ENCODE data around the gene CCT5.
"Not testable (repeated sequence)": the region's sequence is repeated elsewhere in the genome, so short reads cannot be mapped to it uniquely, and the experiment has no call there.

The CCT5 gene

GRCh38 chr5:10247217-10247616 lies 2.9 kb upstream of the CCT5 start:
- DNase-seq: not testable (repeated sequence)

DNA sequence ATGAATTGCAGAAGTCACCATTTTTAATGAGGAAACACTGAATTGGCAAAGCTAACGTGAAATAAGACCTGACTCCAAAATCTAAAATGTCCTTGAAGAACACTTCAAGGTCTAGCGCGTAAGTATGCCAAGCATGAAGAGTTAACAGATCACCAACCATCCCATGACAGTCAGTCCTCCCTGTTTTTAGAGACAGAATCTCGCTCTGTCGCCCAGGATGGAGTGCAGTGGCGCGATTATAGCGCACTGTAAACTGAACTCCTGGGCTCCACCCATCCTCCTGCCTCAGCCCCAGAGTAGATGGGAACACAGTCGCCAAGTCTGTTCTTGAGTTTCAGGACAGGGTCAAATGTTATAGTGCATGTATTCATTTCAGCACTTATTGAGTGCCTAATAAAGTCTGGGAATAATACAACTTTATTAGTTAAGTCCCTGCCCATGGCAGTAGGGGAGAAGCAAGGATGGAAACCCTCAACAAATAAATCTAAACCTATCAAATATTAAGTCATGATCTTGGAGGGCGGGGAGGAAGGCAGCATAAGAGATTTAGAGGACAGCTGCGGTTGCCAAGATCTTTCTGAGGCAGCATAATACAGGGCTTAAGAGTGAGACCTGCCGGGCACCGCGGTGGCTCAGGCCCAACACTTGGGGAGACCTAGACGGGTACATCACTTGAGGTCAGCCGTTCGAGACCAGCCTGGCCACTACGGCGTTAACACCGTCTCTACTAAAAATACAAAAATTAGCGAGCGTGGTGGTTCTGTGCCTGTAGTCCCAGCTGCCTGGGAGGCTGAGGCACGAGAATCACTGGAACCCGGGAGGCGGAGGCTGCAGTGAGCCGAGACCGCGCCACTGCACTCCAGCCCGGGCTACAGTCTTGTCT lies 1.5 kb upstream of the CCT5 start:
- DNase-seq: no peak

- peak in 1 of 2 donors; percentile 29 for DNase-seq
Observed at GRCh38 chr5:10250806-10251276, 761 bp downstream of the CCT5 start.

GRCh38 chr5:10251405-10251804 lies 1.3 kb downstream of the CCT5 start:
- no peak for DNase-seq

DNA sequence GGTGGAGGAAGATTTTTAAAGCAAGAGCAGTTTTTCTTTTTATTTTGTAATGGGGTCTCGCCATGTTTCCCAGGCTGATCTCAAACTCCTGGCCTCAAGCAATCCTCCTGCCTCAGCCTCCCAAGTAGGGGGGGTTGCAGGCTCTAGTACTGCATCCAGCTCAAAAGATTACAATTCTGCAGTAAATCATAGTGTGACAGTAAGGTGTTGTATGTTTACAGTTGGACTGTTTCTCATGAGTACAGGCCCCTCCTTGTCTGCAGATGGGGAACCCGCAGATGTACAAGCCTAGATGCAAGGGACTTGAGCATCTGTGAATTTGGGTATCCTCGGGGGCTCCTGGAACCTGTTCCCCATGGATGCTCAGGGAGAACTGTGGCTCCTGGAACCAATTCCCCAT lies 3.3 kb downstream of the CCT5 start:
- DNase-seq: no peak

DNA sequence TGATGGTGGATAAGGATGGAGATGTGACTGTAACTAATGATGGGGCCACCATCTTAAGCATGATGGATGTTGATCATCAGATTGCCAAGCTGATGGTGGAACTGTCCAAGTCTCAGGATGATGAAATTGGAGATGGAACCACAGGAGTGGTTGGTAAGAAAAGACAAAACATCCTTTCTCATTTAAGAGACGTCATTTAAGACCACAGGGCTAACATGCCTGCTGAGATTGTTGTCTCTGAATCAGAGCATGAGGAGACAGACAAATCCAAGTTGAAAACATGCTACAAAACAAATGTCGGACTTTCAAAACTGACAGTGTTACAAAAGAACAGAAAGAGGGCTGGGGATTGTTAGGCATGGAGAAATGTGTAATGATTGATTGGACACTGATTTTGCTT lies 4.6 kb downstream of the CCT5 start:
- no peak for DNase-seq

DNA sequence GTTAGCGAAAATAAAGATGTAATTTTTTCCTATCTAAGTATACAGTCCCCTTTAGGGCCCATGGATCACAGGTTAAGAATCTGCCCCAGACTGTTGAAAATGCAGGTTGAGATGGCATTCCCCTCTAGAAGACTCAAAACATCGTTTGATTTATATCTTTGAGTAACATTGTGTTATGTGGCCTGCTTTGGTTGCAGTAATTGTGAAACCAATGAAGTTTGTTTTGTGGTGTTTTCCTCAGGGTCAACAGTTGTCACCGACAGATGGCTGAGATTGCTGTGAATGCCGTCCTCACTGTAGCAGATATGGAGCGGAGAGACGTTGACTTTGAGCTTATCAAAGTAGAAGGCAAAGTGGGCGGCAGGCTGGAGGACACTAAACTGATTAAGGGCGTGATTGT lies 7.8 kb downstream of the CCT5 start:
- no peak for DNase-seq

GRCh38 chr5:10259899-10260298 lies 9.8 kb downstream of the CCT5 start:
- no peak for DNase-seq

GRCh38 chr5:10261065-10261464 lies 11.0 kb downstream of the CCT5 start:
- no peak for DNase-seq

- DNase-seq: no peak
Observed at GRCh38 chr5:10262121-10262774, 12.2 kb downstream of the CCT5 start.

- DNase-seq: no peak
Observed at GRCh38 chr5:10262995-10263394, 12.9 kb downstream of the CCT5 start.

DNA sequence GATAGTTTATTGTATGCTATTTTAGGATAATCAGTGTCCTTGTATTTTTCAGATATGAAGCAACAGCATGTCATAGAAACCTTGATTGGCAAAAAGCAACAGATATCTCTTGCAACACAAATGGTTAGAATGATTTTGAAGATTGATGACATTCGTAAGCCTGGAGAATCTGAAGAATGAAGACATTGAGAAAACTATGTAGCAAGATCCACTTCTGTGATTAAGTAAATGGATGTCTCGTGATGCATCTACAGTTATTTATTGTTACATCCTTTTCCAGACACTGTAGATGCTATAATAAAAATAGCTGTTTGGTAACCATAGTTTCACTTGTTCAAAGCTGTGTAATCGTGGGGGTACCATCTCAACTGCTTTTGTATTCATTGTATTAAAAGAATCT lies 14.5 kb downstream of the CCT5 start:
- DNase-seq: no peak

DNA sequence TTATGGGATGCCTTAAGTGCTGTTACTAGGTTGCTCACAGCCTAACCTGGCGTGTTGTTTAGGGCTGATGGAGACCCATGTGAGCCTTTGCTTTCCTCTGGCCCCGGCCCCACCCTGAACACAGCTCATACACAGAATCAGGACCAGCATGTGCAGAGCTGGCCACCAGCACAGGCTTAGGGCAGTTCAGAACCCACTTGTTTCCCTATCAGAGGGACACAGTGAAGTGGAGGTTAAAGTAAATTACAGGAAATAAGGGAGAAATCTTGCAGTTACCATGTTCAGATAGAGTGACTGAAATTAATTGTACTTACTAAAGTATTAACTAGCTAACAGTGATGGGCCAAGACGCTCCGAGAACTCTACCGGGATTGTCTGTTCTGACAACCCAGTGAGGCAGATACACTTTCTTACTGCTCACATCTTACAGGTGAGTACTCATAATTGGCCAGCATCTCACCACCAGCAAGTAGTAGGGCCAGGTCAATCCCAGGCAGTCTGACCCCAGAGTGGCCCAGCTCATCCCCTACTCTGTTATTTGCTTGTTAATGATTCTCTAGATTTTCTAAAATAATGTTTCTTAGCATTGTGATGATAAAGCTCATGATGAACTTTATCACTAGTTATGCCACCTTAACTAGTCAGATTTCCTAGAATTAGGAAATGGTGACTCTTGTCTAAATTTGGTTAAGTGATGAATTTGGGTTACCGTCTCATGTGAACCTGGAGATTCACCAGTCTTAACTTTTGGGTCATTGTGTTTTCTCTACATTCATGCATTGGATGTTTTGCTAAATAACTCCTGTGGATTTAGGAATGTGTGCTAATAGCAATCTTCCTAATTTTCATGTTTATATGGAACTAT lies 15.4 kb downstream of the CCT5 start:
- no peak for DNase-seq

- no peak for DNase-seq
Observed at GRCh38 chr5:10266137-10266536, 16.1 kb downstream of the CCT5 start.

DNA sequence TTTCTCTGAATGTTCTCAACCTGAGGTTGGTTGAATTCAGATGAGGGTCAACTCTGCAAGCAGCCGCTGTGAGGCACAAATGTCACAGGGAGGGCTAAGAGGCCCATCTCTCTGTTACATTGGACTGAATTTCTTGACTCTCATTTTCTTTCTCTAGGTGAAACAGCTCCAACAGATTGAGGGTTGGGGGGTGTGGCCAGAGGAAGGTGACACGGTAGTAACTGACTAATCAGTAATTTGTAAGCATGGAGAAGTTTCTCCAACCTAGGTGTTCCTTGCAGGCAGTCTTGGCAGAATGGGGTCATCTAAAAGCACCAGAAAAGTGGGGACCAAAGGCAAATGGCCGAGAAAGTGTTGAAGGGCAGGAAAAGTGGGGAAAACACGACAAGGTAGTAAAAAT lies 16.8 kb downstream of the CCT5 start:
- no peak for DNase-seq

DNA sequence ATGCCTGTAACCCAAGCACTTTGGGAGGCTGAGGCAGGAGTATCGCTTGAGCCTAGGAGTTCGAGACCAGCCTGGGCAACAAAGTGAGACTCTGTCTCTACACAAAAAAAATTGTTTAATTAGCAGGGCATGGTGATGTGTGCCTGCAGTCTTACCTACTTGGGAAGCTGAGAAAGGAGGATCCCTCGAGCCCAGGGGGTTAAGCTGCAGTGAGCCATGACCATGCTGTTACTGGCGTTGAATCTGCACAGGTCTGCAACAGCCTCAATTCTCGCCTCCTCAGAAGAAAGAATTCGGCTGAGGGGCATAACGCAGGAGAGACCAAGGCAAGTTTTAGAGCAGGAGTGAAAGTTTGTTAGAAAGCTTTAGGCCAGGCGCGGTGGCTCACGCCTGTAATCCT lies 18.0 kb downstream of the CCT5 start:
- DNase-seq: no peak

DNA sequence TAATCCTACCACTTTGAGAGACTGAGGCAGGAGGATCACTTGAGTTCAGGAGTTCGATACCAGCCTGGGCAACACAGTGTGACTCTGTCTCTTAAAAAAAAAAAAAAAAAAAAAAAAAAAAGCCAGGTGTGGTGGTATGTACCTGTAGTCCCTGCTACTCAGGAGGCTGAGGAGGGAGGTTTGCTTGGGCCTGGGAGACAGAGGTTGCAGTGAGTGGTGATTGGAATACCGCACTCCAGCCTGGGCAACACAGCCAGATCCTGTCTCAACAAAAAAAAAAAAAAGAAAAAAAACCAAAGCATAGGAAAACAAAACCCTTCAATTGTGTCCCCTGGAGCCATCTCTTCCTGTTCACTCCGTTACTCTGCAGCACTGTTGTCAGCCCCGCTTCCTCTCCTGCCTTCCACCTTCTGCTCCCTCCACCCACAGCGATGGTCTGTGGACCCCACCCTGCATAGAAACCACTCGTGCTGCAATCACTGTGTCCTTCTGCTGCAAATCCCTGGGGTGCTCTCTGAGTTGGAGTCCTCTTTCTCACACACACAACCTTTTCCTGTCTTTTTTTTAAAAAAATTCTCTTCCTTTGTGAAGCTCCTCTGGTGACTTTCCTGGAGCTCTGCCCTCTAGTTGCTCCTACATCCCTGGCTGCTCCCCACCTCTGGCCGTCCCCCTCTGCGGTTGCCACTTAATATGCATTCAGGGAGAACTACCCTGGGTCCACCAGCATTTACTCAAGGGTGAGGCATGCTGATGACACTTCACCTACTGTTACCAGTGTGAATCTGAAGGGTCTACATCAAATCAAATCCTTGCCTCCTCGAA lies 22.2 kb downstream of the CCT5 start:
- DNase-seq: no peak

- not testable (repeated sequence) for DNase-seq
Observed at GRCh38 chr5:10272875-10273209, 22.8 kb downstream of the CCT5 start.

GRCh38 chr5:10275460-10275859 lies 25.4 kb downstream of the CCT5 start:
- no peak for DNase-seq

GRCh38 chr5:10275991-10276390 lies 25.9 kb downstream of the CCT5 start:
- DNase-seq: no peak

GRCh38 chr5:10276691-10277090 lies 26.6 kb downstream of the CCT5 start:
- no peak for DNase-seq

DNA sequence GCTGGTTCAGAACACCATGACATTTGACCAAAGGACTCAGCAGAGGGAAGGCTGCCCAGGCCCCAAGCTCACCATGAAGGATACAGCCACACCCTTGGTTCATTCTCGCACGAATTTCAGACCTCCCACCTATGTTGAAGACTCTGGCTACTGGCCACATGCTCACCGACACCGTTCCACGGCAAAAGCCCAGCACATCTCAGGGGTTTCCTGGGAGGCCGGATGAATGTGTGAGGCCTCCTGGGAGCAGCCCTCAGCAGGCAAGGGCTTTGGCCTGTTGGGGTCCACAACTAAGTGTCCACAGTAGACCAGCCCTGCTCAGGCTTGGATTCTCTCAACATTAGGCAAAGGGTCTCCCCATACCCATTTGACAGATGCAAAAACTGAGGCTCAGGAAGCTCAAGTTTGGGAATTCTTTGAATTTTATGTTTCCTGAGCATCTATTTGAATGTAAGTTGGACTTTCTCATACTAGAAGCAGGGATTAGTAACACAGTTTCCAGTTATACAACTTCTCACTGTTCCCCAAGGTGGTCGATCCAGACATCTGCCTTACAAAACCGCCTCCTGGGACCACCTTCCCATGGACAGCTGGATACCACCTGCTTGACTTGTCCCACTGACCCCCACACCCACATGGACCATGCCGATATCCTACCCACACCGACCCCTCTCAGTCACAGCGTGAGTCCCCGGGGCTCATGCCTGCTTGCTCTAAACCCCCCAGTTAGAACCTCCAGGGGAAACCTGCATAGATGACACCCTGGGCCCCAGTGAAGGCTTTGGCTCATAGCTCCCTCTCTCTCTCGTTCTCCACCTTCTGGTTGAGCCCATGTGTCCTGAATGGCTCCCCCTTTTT lies 27.9 kb downstream of the CCT5 start:
- DNase-seq: no peak

Data from CD4-positive, alpha-beta T cell treated with Interleukin-4 for 1 hour (primary cell).